ENCODE data around the gene MYO1B.

Gene MYO1B

GRCh38 chr2:191320881-191321280 is 75.7 kb downstream of the MYO1B start:
- no peak for DNase-seq (ENCODE audit: low spot score in 2 of 2)
- Mint-ChIP-seq H3K36me3 (peaks cover 2% of the 10 kb centered on the region), H3K27ac (no peak overlapping the region), H3K27me3 (peaks cover 2% of the 10 kb centered on the region), H3K4me3 (no peak overlapping the region), H3K4me1 (peaks cover 16% of the 10 kb centered on the region), H3K9me3 (peaks cover 2% of the 10 kb centered on the region)
- no peak for ATAC-seq (ENCODE audit: low read depth)

GRCh38 chr2:191321861-191322662 is 76.9 kb downstream of the MYO1B start:
- Mint-ChIP-seq H3K27ac (no peak overlapping the region), H3K36me3 (peaks cover 2% of the 10 kb centered on the region), H3K4me1 (peaks cover 14% of the 10 kb centered on the region), H3K9me3 (peaks cover 2% of the 10 kb centered on the region), H3K4me3 (no peak overlapping the region), H3K27me3 (peaks cover 2% of the 10 kb centered on the region)
- DNase-seq (ENCODE audit: low spot score in 2 of 2) = peak in 1 of 2 donors; percentile 13
- ATAC-seq (ENCODE audit: low read depth) = peak; percentile 92

- H3K27ac Mint-ChIP-seq = no peak overlapping the region
- H3K9me3 Mint-ChIP-seq = peaks cover 2% of the 10 kb centered on the region
- H3K27me3 Mint-ChIP-seq = peaks cover 2% of the 10 kb centered on the region
- no peak for ATAC-seq (ENCODE audit: low read depth)
- DNase-seq (ENCODE audit: low spot score in 2 of 2) = no peak
- H3K36me3 Mint-ChIP-seq = peaks cover 2% of the 10 kb centered on the region
- H3K4me3 Mint-ChIP-seq = no peak overlapping the region
- H3K4me1 Mint-ChIP-seq = peaks cover 14% of the 10 kb centered on the region
Measured at GRCh38 chr2:191322828-191323506, 77.8 kb downstream of the MYO1B start.

GRCh38 chr2:191325651-191326365 is 80.6 kb downstream of the MYO1B start:
- no peak for DNase-seq (ENCODE audit: low spot score in 2 of 2)
- Mint-ChIP-seq H3K4me3 (no peak overlapping the region), H3K9me3 (peaks cover 2% of the 10 kb centered on the region), H3K4me1 (peaks cover 14% of the 10 kb centered on the region), H3K27me3 (peaks cover 4% of the 10 kb centered on the region), H3K36me3 (peaks cover 2% of the 10 kb centered on the region), H3K27ac (no peak overlapping the region)
- no peak for ATAC-seq (ENCODE audit: low read depth)

- Mint-ChIP-seq H3K4me1 (peaks cover 4% of the 10 kb centered on the region), H3K27me3 (peaks cover 4% of the 10 kb centered on the region), H3K36me3 (peaks cover 2% of the 10 kb centered on the region), H3K4me3 (no peak overlapping the region), H3K9me3 (peaks cover 2% of the 10 kb centered on the region), H3K27ac (no peak overlapping the region)
- DNase-seq (ENCODE audit: low spot score in 2 of 2) (no peak), ATAC-seq (ENCODE audit: low read depth) (no peak)
Measured at GRCh38 chr2:191327484-191327883, 82.3 kb downstream of the MYO1B start.

GRCh38 chr2:191328150-191328809 is 83.1 kb downstream of the MYO1B start:
- Mint-ChIP-seq H3K4me1 (no peaks in the 10 kb centered on the region), H3K27me3 (peaks cover 4% of the 10 kb centered on the region), H3K9me3 (peaks cover 2% of the 10 kb centered on the region), H3K4me3 (no peak overlapping the region), H3K36me3 (peaks cover 2% of the 10 kb centered on the region), H3K27ac (no peak overlapping the region)
- DNase-seq (ENCODE audit: low spot score in 2 of 2) (no peak), ATAC-seq (ENCODE audit: low read depth) (no peak)

GRCh38 chr2:191329841-191330240 is 84.6 kb downstream of the MYO1B start:
- Mint-ChIP-seq H3K27me3 (peaks cover 6% of the 10 kb centered on the region), H3K36me3 (no peaks in the 10 kb centered on the region), H3K4me3 (no peak overlapping the region), H3K4me1 (no peaks in the 10 kb centered on the region), H3K27ac (no peak overlapping the region), H3K9me3 (no peaks in the 10 kb centered on the region)
- DNase-seq (ENCODE audit: low spot score in 2 of 2) = no peak
- ATAC-seq (ENCODE audit: low read depth) = no peak

- no peak for DNase-seq (ENCODE audit: low spot score in 2 of 2)
- no peaks in the 10 kb centered on the region for H3K36me3 Mint-ChIP-seq
- no peak overlapping the region for H3K27ac Mint-ChIP-seq
- no peak overlapping the region for H3K4me3 Mint-ChIP-seq
- ATAC-seq (ENCODE audit: low read depth) = no peak
- H3K4me1 Mint-ChIP-seq = no peaks in the 10 kb centered on the region
- no peaks in the 10 kb centered on the region for H3K9me3 Mint-ChIP-seq
- H3K27me3 Mint-ChIP-seq = peaks cover 2% of the 10 kb centered on the region
Measured at GRCh38 chr2:191333911-191334357, 88.7 kb downstream of the MYO1B start.

- H3K4me1 Mint-ChIP-seq = no peaks in the 10 kb centered on the region
- peaks cover 2% of the 10 kb centered on the region for H3K27me3 Mint-ChIP-seq
Measured at GRCh38 chr2:191335875-191336464, 90.8 kb downstream of the MYO1B start.

GRCh38 chr2:191341436-191341835 is 96.2 kb downstream of the MYO1B start:
- H3K27ac Mint-ChIP-seq = no peak overlapping the region
- H3K4me1 Mint-ChIP-seq = no peaks in the 10 kb centered on the region
- H3K4me3 Mint-ChIP-seq = no peak overlapping the region
- H3K27me3 Mint-ChIP-seq = no peaks in the 10 kb centered on the region
- H3K36me3 Mint-ChIP-seq = no peaks in the 10 kb centered on the region
- H3K9me3 Mint-ChIP-seq = no peaks in the 10 kb centered on the region
- DNase-seq (ENCODE audit: low spot score in 2 of 2) (no peak), ATAC-seq (ENCODE audit: low read depth) (no peak)

More at GRCh38 chr2:191335875-191336464, 90.8 kb downstream of the MYO1B start:
- Mint-ChIP-seq H3K9me3 (no peaks in the 10 kb centered on the region), H3K36me3 (no peaks in the 10 kb centered on the region), H3K4me3 (no peak overlapping the region), H3K27ac (no peak overlapping the region)
- ATAC-seq (ENCODE audit: low read depth) (no peak), DNase-seq (ENCODE audit: low spot score in 2 of 2) (no peak)

GRCh38 chr2:191343796-191344338 is 98.7 kb downstream of the MYO1B start:
- Mint-ChIP-seq H3K27me3 (peaks cover 1% of the 10 kb centered on the region), H3K4me3 (no peak overlapping the region), H3K9me3 (no peaks in the 10 kb centered on the region), H3K4me1 (no peaks in the 10 kb centered on the region), H3K36me3 (peaks cover 2% of the 10 kb centered on the region), H3K27ac (no peak overlapping the region)
- DNase-seq (ENCODE audit: low spot score in 2 of 2) (no peak), ATAC-seq (ENCODE audit: low read depth) (no peak)

- ATAC-seq (ENCODE audit: low read depth) = no peak
- Mint-ChIP-seq H3K27ac (no peak overlapping the region), H3K4me3 (no peak overlapping the region), H3K27me3 (peaks cover 2% of the 10 kb centered on the region), H3K9me3 (no peaks in the 10 kb centered on the region), H3K4me1 (no peaks in the 10 kb centered on the region), H3K36me3 (peaks cover 2% of the 10 kb centered on the region)
- DNase-seq (ENCODE audit: low spot score in 2 of 2) = no peak
Measured at GRCh38 chr2:191345788-191346187, 100.6 kb downstream of the MYO1B start.

GRCh38 chr2:191347154-191347553 is 102.0 kb downstream of the MYO1B start:
- ATAC-seq (ENCODE audit: low read depth) (no peak), DNase-seq (ENCODE audit: low spot score in 2 of 2) (no peak)
- H3K27me3 Mint-ChIP-seq = peaks cover 2% of the 10 kb centered on the region
- no peak overlapping the region for H3K4me3 Mint-ChIP-seq
- H3K4me1 Mint-ChIP-seq = no peaks in the 10 kb centered on the region
- no peak overlapping the region for H3K27ac Mint-ChIP-seq
- H3K9me3 Mint-ChIP-seq = no peaks in the 10 kb centered on the region
- peaks cover 2% of the 10 kb centered on the region for H3K36me3 Mint-ChIP-seq

Data from memory B cell (primary cell).